SU-DHL-6 (cell line): ENCODE measurements around the gene CD52.

Experiments
- CTCF ChIP-seq: fragments of 200-600 bp; sonication (generic); IDR thresholded peaks from one replicate; pipeline ENCODE4 v1.5.1; 2017; ENCODE audit warnings: antibody characterized with exemption, mild to moderate bottlenecking, low read length, moderate library complexity; ENCODE audit not compliant: insufficient read depth, poor library complexity, severe bottlenecking
- EZH2phosphoT487 ChIP-seq: fragments of 200-600 bp; sonication (generic), shearing (Covaris generic); conservative IDR thresholded peaks from 2 replicates; pipeline ENCODE4 v1.6.1; 2018; ENCODE audit warnings: mild to moderate bottlenecking, antibody characterized with exemption, low read length, moderate library complexity, mixed read lengths

- TF ChIP-seq CTCF: no peak
- TF ChIP-seq EZH2phosphoT487: no peak
Measured at GRCh38 chr1:26337625-26338024, 19.9 kb downstream of the CD52 start.
